Endothelial cell of umbilical vein (primary cell): ENCODE data around the gene RPS2. TPM values are rescaled to one million over a fixed set of nuclear protein-coding genes. Genes with fewer than 3 reads are reported as not detected.

ENCODE experiments used
- BruUV-seq: library from RNA; stranded (reverse); fragments of 400-500 nt; replicated peaks from 2 replicates; lab custom pipeline; 2021; lab: Mats Ljungman, UMichigan
- CTCF ChIA-PET: fragments of 300-600, 350-600 bp; sonication (Branson Sonifier 250); formaldehyde crosslinking; loops from one replicate; lab custom pipeline; 2021; ENCODE audit warnings: antibody characterized with exemption, inconsistent platforms; lab: Charles Lee
- POLR2A ChIA-PET: fragments of 300-600, 350-600 bp; sonication (Branson Sonifier 250); formaldehyde crosslinking; loops from one replicate; lab custom pipeline; 2021; ENCODE audit warnings: antibody characterized with exemption, inconsistent platforms; lab: Charles Lee
- DNase-seq: peaks from one replicate; pipeline ENCODE4 v3.0.0-alpha.2; 2011; ENCODE audit warnings: low read depth, low spot score
- FAIRE-seq: peaks from 2 replicates; lab custom pipeline; 2011; peaks lifted over from hg19 to GRCh38; lab: Jason Lieb, UNC
- H2AFZ ChIP-seq: 2 replicates; pipeline ENCODE4 v1.6.0; 2012; ENCODE audit warnings: low read depth, low read length, control low read depth, inconsistent platforms
- H3K27ac ChIP-seq: 2 replicates; pipeline ENCODE4 v1.5.1; 2011; ENCODE audit warnings: low read depth, mild to moderate bottlenecking, control low read depth, low read length, moderate library complexity; ENCODE audit not compliant: insufficient read depth
- H3K27me3 ChIP-seq, 2 experiments: 2 replicates each; pipeline versions ENCODE4 v1.6.0 to v1.6.1; 2011; ENCODE audit warnings: low read length in 2 of 2, mixed read lengths in 1 of 2; ENCODE audit not compliant: control insufficient read depth in 2 of 2, insufficient read depth in 2 of 2
- H3K36me3 ChIP-seq, 2 experiments: 2 replicates in 1 of 2; 3 replicates in 1 of 2; pipeline ENCODE4 v1.5.1; 2011; ENCODE audit warnings: low read length in 2 of 2, mild to moderate bottlenecking in 1 of 2, moderate library complexity in 1 of 2; ENCODE audit not compliant: control insufficient read depth in 2 of 2, insufficient read depth in 2 of 2; ENCODE audit errors: extremely low read depth in 1 of 2
- H3K4me1 ChIP-seq: 3 replicates; pipeline ENCODE4 v1.5.1; 2011; ENCODE audit warnings: mild to moderate bottlenecking, low read length; ENCODE audit not compliant: control insufficient read depth, insufficient read depth; ENCODE audit errors: extremely low read depth
- H3K4me2 ChIP-seq: 2 replicates; pipeline ENCODE4 v1.6.1; 2011; ENCODE audit warnings: low read length, control low read depth, mixed read lengths; ENCODE audit not compliant: insufficient read depth
- H3K4me3 ChIP-seq, 3 experiments: fragments of 200-600 bp in 1 of 3; sonication (generic), shearing (Covaris generic) in 1 of 3; replicated peaks in 1 of 3; 2 replicates each; pipeline ENCODE4 v1.5.1; 2011 to 2016; ENCODE audit warnings: control low read depth in 3 of 3, low read length in 3 of 3, mild to moderate bottlenecking in 2 of 3, inconsistent platforms in 1 of 3, low read depth in 1 of 3, moderate library complexity in 1 of 3; ENCODE audit not compliant: insufficient read depth in 1 of 3
- H3K79me2 ChIP-seq: 2 replicates; pipeline ENCODE4 v1.6.0; 2012; ENCODE audit warnings: low read length, inconsistent platforms; ENCODE audit not compliant: control insufficient read depth, insufficient read depth
- H3K9ac ChIP-seq: replicated peaks from 2 replicates; pipeline ENCODE3; 2011; ENCODE audit warnings: low read length, control low read depth; ENCODE audit not compliant: insufficient read depth; ENCODE audit errors: extremely low read depth
- H3K9me1 ChIP-seq: replicated peaks from 3 replicates; pipeline ENCODE4 v1.6.0; 2011; ENCODE audit warnings: mild to moderate bottlenecking, low read length; ENCODE audit not compliant: control insufficient read depth, insufficient read depth; ENCODE audit errors: extremely low read depth
- H3K9me3 ChIP-seq: replicated peaks from 2 replicates; pipeline ENCODE4 v1.5.1; 2012; ENCODE audit warnings: low read length, inconsistent platforms; ENCODE audit not compliant: control insufficient read depth, insufficient read depth
- H4K20me1 ChIP-seq: replicated peaks from 2 replicates; pipeline ENCODE3; 2011; ENCODE audit warnings: mild to moderate bottlenecking, low read length; ENCODE audit not compliant: control insufficient read depth, insufficient read depth; ENCODE audit errors: extremely low read depth
- EZH2 ChIP-seq: IDR thresholded peaks from 2 replicates; pipeline ENCODE4 v1.6.1; 2012; ENCODE audit warnings: borderline replicate concordance, low read depth, mild to moderate bottlenecking, moderate library complexity, low read length, inconsistent platforms; ENCODE audit not compliant: severe bottlenecking
- FOS ChIP-seq: IDR thresholded peaks from 2 replicates; pipeline ENCODE4 v1.6.1; 2011; ENCODE audit warnings: mild to moderate bottlenecking, low read length, moderate library complexity, borderline replicate concordance; ENCODE audit not compliant: insufficient read depth
- GATA2 ChIP-seq: IDR thresholded peaks from 2 replicates; pipeline ENCODE4 v1.7.0; 2011; ENCODE audit warnings: low read depth, mild to moderate bottlenecking, moderate library complexity, mixed read lengths, low read length; ENCODE audit not compliant: insufficient read length, insufficient read depth
- JUN ChIP-seq: IDR thresholded peaks from 2 replicates; pipeline ENCODE4 v1.6.1; 2011; ENCODE audit warnings: borderline replicate concordance, low read depth; ENCODE audit not compliant: insufficient read length, insufficient read depth
- MYC ChIP-seq: IDR thresholded peaks from one replicate; pipeline ENCODE4 v1.6.1; 2011; ENCODE audit warnings: mild to moderate bottlenecking, low read depth, low read length
- POLR2A ChIP-seq: IDR thresholded peaks from 2 replicates; pipeline ENCODE4 v1.6.1; 2012; ENCODE audit warnings: low read depth, mild to moderate bottlenecking, control low read depth, low read length
- POLR2AphosphoS5 ChIP-seq: IDR thresholded peaks from 2 replicates; pipeline ENCODE4 v1.6.1; 2012; ENCODE audit warnings: low read depth, mild to moderate bottlenecking, control low read depth, low read length, moderate library complexity; ENCODE audit not compliant: insufficient read depth
- dilution Hi-C: fragments of 300-500 bp; cut with MboI; formaldehyde crosslinking; loops from one replicate; pipeline ENCODE4 v1.15.0; 2019; ENCODE audit warnings: low sequenced_read_pairs; ENCODE audit not compliant: extremely low pct_ligation_motif_present
- intact Hi-C: fragments of 100-400 bp; cut with micrococcal nuclease; formaldehyde crosslinking; loops from one replicate; pipeline ENCODE4 v1.10.0; 2022
- polyA plus RNA-seq, 4 experiments: library from polyadenylated mRNA; depleted of rRNA in 3 of 4; stranded (reverse) in 3 of 4; unstranded in 1 of 4; fragments of >200 nt; gene quantifications; 2 replicates each; pipeline versions ENCODE4 v1.2.1 to v1.2.3, GENCODE V29; 2011 to 2012; ENCODE audit warnings: missing spikeins in 1 of 4
- total RNA-seq: library from RNA; stranded (reverse); gene quantifications from 2 replicates; pipeline ENCODE4 v1.2.3, GENCODE V29; 2021
- TF ChIP-seq, protein P1 (sequence below), 2 donors: IDR thresholded peaks; 1 replicate in 1 of 2; 2 replicates in 1 of 2; pipeline ENCODE4 v1.5.1; 2011; ENCODE audit warnings: low read length in 2 of 2, mild to moderate bottlenecking in 2 of 2, moderate library complexity in 2 of 2, control low read depth in 1 of 2, inconsistent platforms in 1 of 2, low read depth in 1 of 2; ENCODE audit not compliant: insufficient read depth in 1 of 2; ENCODE audit errors: extremely low read depth in 1 of 2
- TF ChIP-seq, protein P2 (sequence below): IDR thresholded peaks from 2 replicates; pipeline ENCODE4 v1.6.1; 2011; ENCODE audit not compliant: insufficient read depth, insufficient read length

Gene RPS2
- total and polyA plus RNA-seq, 2 donors (not counting 3 experiments of a cell fraction or from before 2014, with no cell fraction given): 2,793 to 9,021 TPM

DNA sequence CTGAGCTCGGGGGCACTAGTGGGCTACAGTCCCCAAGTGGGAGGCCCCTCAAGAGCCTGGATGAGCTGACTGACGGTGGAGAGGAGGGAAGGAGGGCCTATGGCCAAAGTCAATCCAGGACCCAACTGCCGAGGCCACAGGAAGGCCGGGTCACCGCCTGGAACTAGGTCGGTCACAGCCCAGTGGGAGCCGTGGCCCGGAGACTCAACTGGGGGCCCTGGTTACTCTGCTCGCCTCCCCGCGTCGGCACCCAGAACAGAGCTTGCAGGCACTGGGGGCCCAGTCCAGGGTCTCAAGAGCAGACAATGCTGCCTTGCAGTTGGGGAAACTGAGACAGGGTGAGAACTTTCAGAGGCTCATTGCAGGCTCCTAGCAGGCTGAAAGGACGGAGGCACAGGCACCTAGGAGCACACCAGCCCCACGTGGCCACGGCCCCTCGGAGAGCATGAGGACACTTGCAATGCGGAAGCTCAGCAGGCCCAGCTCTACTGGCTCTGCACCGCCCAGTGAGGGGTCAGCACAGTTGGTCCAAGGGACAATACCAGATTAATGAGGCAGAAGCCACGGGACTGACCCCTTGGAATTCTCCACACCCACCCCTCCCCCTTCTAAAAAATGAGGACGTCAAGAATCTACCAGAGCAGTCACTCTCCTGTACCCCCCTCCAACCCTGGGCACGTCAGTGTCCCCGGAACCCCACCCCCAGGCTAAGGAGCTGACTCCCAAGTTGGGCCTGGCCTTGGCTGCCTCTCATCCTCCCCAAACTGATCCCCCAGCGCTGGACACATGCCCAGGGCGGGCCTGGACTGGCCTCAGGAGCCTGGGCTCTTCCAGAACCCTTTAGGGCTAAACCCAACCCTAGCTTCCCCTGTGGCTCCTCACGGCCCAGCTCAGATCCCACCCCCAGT, 48.6 kb downstream of the RPS2 start:
- H3K36me3 ChIP-seq: no peaks in the 10 kb centered on the region
- H3K79me2 ChIP-seq: no peaks in the 10 kb centered on the region
- H3K9ac ChIP-seq: no peak overlapping the region
- no peak for FAIRE-seq
- intact Hi-C loops (loop anchor here (5.0 kb wide), 1 partner anchor 694 kb away; no protein-coding TSS in a partner anchor), dilution Hi-C loops (no loop called here)
- ChIA-PET CTCF (interaction anchor here (1.0 to 1.9 kb wide), 4 partner anchors 8 to 13 kb away, joined by 3 to 7 read pairs (median 4); no protein-coding TSS in a partner anchor), POLR2A (no interaction called here)
- H3K9me1 ChIP-seq: no peaks in the 10 kb centered on the region
- no peak for TF ChIP-seq JUN
- TF ChIP-seq, protein P1, sequence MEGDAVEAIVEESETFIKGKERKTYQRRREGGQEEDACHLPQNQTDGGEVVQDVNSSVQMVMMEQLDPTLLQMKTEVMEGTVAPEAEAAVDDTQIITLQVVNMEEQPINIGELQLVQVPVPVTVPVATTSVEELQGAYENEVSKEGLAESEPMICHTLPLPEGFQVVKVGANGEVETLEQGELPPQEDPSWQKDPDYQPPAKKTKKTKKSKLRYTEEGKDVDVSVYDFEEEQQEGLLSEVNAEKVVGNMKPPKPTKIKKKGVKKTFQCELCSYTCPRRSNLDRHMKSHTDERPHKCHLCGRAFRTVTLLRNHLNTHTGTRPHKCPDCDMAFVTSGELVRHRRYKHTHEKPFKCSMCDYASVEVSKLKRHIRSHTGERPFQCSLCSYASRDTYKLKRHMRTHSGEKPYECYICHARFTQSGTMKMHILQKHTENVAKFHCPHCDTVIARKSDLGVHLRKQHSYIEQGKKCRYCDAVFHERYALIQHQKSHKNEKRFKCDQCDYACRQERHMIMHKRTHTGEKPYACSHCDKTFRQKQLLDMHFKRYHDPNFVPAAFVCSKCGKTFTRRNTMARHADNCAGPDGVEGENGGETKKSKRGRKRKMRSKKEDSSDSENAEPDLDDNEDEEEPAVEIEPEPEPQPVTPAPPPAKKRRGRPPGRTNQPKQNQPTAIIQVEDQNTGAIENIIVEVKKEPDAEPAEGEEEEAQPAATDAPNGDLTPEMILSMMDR (IDR thresholded peaks at IDR 0.05; ENCODE audit: extremely low read depth in 1 of 2, insufficient read depth in 1 of 2, low read depth in 1 of 2, low read length in 2 of 2): no peak
- no peak for TF ChIP-seq GATA2
- TF ChIP-seq, protein P2, sequence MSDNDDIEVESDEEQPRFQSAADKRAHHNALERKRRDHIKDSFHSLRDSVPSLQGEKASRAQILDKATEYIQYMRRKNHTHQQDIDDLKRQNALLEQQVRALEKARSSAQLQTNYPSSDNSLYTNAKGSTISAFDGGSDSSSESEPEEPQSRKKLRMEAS: no peak
- TF ChIP-seq POLR2A: no peak
- no peak for TF ChIP-seq EZH2
- no peak for TF ChIP-seq MYC
- TF ChIP-seq FOS: no peak
- TF ChIP-seq POLR2AphosphoS5: no peak
- H4K20me1 ChIP-seq: no peaks in the 10 kb centered on the region
- H3K27me3 ChIP-seq: peaks cover 36 to 37% of the 10 kb centered on the region in 2 experiments
- no peak overlapping the region for H2AFZ ChIP-seq
- no peaks in the 10 kb centered on the region for H3K4me1 ChIP-seq
- H3K4me3 ChIP-seq: no peak overlapping the region
- no TSS peak for BruUV-seq
- H3K27ac ChIP-seq: no peak overlapping the region
- no peak for DNase-seq
- H3K4me2 ChIP-seq: no peak overlapping the region
- H3K9me3 ChIP-seq: no peaks in the 10 kb centered on the region
